GM23248 (cell line): ENCODE measurements around the gene ZNF467. TPM values are rescaled to one million over a fixed set of nuclear protein-coding genes. Genes with fewer than 3 reads are reported as not detected.

Source experiments
- DNase-seq: peaks from one replicate; pipeline ENCODE4 v3.0.0-alpha.2; 2015
- H2AFZ ChIP-seq: fragments of 200-600 bp; sonication (generic); 2 replicates; pipeline ENCODE4 v1.6.1; 2016; ENCODE audit warnings: antibody characterized with exemption
- H3F3A ChIP-seq: fragments of 200-600 bp; sonication (generic); 2 replicates; pipeline ENCODE4 v1.6.1; 2016; ENCODE audit warnings: mild to moderate bottlenecking, antibody characterized with exemption, mixed run types; ENCODE audit not compliant: insufficient read depth
- H3K27ac ChIP-seq: fragments of 200-600 bp; sonication (generic); 2 replicates; pipeline ENCODE4 v1.5.1; 2016; ENCODE audit warnings: mild to moderate bottlenecking
- H3K27me3 ChIP-seq: fragments of 200-600 bp; sonication (generic); replicated peaks from 2 replicates; pipeline ENCODE4 v1.6.1; 2016; ENCODE audit warnings: mild to moderate bottlenecking; ENCODE audit not compliant: insufficient read depth
- H3K36me3 ChIP-seq: fragments of 200-600 bp; sonication (generic); 2 replicates; pipeline ENCODE4 v1.6.1; 2016; ENCODE audit warnings: low read depth, mild to moderate bottlenecking
- H3K4me1 ChIP-seq: fragments of 200-600 bp; sonication (generic); 2 replicates; pipeline ENCODE4 v1.6.1; 2016; ENCODE audit warnings: mild to moderate bottlenecking; ENCODE audit not compliant: insufficient read depth
- H3K4me2 ChIP-seq: fragments of 200-600 bp; sonication (generic); one replicate; pipeline ENCODE4 v1.6.1; 2016; ENCODE audit warnings: mild to moderate bottlenecking; ENCODE audit not compliant: unreplicated experiment
- H3K4me3 ChIP-seq: fragments of 200-600 bp; sonication (generic); 2 replicates; pipeline ENCODE4 v1.5.1; 2016; ENCODE audit warnings: mild to moderate bottlenecking
- H3K79me2 ChIP-seq: fragments of 200-600 bp; sonication (generic); 2 replicates; pipeline ENCODE4 v1.6.1; 2016; ENCODE audit warnings: mild to moderate bottlenecking; ENCODE audit not compliant: insufficient read depth
- H3K9ac ChIP-seq: fragments of 200-600 bp; sonication (generic); 2 replicates; pipeline ENCODE4 v1.6.1; 2016; ENCODE audit warnings: mild to moderate bottlenecking
- H3K9me2 ChIP-seq: fragments of 200-600 bp; sonication (generic); 2 replicates; pipeline ENCODE4 v1.6.1; 2016; ENCODE audit warnings: mixed run types, mild to moderate bottlenecking, moderate library complexity; ENCODE audit not compliant: insufficient read depth
- H3K9me3 ChIP-seq: fragments of 200-600 bp; sonication (generic); one replicate; pipeline ENCODE4 v1.6.1; 2017; ENCODE audit warnings: low read depth
- H4K20me1 ChIP-seq: fragments of 200-600 bp; sonication (generic); 2 replicates; pipeline ENCODE4 v1.6.0; 2016; ENCODE audit not compliant: insufficient read depth
- EZH2 ChIP-seq: fragments of 200-600 bp; sonication (generic); IDR thresholded peaks from 2 replicates; pipeline ENCODE4 v1.6.1; 2018; ENCODE audit warnings: antibody characterized with exemption, mild to moderate bottlenecking; ENCODE audit not compliant: insufficient read depth, poor library complexity, severe bottlenecking
- EZH2phosphoT487 ChIP-seq: fragments of 200-600 bp; sonication (generic); IDR thresholded peaks from 2 replicates; pipeline ENCODE4 v1.6.1; 2018; ENCODE audit warnings: antibody characterized with exemption, moderate library complexity, mild to moderate bottlenecking, low read depth; ENCODE audit not compliant: insufficient read depth
- WGBS, 2 experiments: methylation state at CpG; one replicate each; pipeline ENCODE4 v1.1.6; 2015 to 2017; ENCODE audit warnings: low lambda C conversion rate in 2 of 2, low coverage in 1 of 2; ENCODE audit errors: missing lambda C conversion rate in 2 of 2; 5-methylcytosine and 5-hydroxymethylcytosine counted together
- in situ Hi-C: fragments of 300-500 bp; cut with MboI; formaldehyde crosslinking; loops from 2 replicates; pipeline ENCODE4 v1.15.0; 2020
- polyA plus RNA-seq: library from polyadenylated mRNA; unstranded; fragments of >200 nt; fragmentation: Nextera tagmentation; extraction: Ambion mirVana; gene quantifications from 2 replicates; pipeline ENCODE4 v1.2.1, GENCODE V29; 2016
- total RNA-seq: library from RNA; depleted of rRNA; stranded (reverse); fragments of >200 nt; shearing (Covaris generic); gene quantifications from 2 replicates; pipeline ENCODE4 v1.2.3, GENCODE V29; 2014

ZNF467 gene
- total and polyA plus RNA-seq, 2 experiments from 2014 or later, result not detected

DNA sequence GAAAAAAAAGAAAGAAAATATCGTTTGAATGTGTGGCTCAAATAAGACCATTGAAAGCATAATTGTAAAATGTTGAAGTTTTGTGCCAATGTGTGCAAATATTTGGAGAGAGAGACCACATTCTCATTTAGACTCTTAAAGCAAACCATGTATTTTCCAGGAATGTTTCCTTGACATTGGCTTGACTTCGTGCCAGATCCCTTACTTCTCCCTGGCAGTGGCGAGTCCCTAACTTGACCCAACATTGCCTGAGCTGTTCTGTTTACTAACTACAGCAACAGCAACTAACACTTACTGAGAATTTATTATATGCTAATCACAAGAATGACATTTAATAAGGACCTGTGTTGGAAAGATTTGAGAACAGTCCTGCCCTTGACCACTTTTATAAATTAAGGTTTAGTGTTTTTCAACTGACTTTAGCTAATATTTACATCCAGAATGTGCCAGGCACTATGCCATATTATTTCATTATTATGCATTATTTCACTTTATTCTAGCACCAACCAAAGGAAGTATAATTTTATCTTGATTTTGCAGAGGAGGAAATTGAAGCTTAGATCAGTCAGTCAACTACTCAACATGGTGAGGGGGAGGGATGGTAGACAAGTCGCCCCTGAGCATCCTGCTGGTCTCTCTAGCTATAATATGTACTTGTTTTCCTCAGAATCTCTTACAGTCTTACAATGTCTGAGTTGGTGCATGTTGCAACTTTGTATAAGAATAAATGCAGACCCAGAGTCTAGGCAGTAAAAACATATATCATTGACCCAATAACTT lies 29.7 kb downstream of the ZNF467 start:
- no peaks in the 10 kb centered on the region for H3K79me2 ChIP-seq
- H4K20me1 ChIP-seq, result no peaks in the 10 kb centered on the region
- no peaks in the 10 kb centered on the region for H3K9me2 ChIP-seq
- no peaks in the 10 kb centered on the region for H3K36me3 ChIP-seq
- H3K27me3 ChIP-seq, result peaks cover 12% of the 10 kb centered on the region
- H3F3A ChIP-seq, result no peaks in the 10 kb centered on the region
- in situ Hi-C loops, result loop anchor here (10.0 kb wide), 1 partner anchor 79 kb away; no protein-coding TSS in a partner anchor
- H3K27ac ChIP-seq, result no peak overlapping the region
- H3K4me3 ChIP-seq, result no peak overlapping the region
- no peak for DNase-seq
- no peaks in the 10 kb centered on the region for H3K9me3 ChIP-seq
- H2AFZ ChIP-seq, result no peak overlapping the region
- TF ChIP-seq EZH2phosphoT487 (no peak), EZH2 (no peak)
- H3K9ac ChIP-seq, result no peak overlapping the region
- 16 to 17% methylated on average over 4 of the region's 4 CpGs for WGBS, 2 experiments
- no peak overlapping the region for H3K4me2 ChIP-seq
- H3K4me1 ChIP-seq, result no peaks in the 10 kb centered on the region

DNA sequence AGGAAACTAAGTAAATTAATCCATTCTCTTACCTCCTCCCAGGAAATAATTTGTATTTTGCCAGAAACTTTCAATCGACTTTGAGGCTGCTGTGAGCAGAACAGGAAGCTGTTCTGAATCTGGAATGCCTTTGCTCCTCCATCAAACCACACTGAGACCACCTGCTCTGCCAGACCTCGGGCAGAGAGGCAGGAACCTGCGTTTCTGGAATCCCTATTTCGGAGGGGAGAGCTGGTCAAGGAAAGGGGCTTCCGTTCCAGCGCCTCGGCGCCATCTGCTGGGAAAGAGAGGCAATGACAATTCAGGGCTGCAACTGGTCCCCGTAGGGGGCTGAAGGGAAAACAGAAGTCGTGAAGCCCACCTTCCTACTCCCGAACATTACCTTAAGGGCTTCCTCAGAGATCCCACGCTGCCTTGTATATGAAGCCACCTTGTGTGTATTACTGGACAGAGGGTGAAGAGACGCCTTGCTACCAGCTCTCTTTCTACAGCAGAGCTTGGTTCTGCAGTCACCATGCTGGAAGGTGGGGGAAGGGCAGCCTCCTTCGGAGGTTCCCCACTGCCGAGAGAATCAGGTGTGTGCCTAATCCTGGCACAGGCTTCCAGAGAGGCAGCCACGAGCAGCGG lies 31.2 kb downstream of the ZNF467 start:
- in situ Hi-C loops, result loop anchor here (10.0 kb wide), 1 partner anchor 77 kb away; no protein-coding TSS in a partner anchor
- Histone ChIP-seq H3K9me3 (no peaks in the 10 kb centered on the region), H3K9ac (peak overlapping the region; percentile 21; the same call in 1 of the 2 replicates), H3K4me3 (peak overlapping the region; percentile 70), H3K27me3 (peaks cover 12% of the 10 kb centered on the region), H3K9me2 (no peaks in the 10 kb centered on the region), H3K4me1 (no peaks in the 10 kb centered on the region), H3F3A (no peaks in the 10 kb centered on the region), H3K27ac (no peak overlapping the region), H4K20me1 (no peaks in the 10 kb centered on the region), H3K36me3 (no peaks in the 10 kb centered on the region), H3K79me2 (no peaks in the 10 kb centered on the region), H2AFZ (peak overlapping the region; percentile 84), H3K4me2 (peak overlapping the region; percentile 97)
- DNase-seq, result peak; percentile 69
- TF ChIP-seq EZH2 (no peak), EZH2phosphoT487 (no peak)
- 1% methylated on average over 17 of the region's 17 CpGs for WGBS, 2 experiments

DNA sequence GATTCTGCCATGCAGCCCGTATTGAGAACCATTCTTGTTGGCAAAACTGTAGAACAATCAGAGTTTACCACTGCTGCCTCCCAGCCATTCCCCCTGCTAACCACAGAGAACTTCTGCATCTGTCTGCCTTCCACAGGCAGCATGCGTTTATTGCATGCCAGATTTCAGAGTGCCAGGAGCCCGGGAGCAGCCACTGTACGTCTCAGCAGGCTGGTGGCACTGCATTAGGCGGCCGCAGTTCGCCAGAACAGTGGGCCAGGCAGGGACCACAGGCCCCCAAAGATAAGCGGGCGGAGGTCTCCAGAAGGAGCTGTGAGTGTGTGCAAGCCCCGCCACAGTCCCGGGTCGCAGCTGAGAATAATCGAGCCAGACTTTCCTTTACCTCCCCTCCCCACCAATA lies 31.8 kb downstream of the ZNF467 start:
- peak; percentile 61 for DNase-seq
- TF ChIP-seq EZH2 (no peak), EZH2phosphoT487 (no peak)
- H2AFZ ChIP-seq, result peak overlapping the region; percentile 84

DNA sequence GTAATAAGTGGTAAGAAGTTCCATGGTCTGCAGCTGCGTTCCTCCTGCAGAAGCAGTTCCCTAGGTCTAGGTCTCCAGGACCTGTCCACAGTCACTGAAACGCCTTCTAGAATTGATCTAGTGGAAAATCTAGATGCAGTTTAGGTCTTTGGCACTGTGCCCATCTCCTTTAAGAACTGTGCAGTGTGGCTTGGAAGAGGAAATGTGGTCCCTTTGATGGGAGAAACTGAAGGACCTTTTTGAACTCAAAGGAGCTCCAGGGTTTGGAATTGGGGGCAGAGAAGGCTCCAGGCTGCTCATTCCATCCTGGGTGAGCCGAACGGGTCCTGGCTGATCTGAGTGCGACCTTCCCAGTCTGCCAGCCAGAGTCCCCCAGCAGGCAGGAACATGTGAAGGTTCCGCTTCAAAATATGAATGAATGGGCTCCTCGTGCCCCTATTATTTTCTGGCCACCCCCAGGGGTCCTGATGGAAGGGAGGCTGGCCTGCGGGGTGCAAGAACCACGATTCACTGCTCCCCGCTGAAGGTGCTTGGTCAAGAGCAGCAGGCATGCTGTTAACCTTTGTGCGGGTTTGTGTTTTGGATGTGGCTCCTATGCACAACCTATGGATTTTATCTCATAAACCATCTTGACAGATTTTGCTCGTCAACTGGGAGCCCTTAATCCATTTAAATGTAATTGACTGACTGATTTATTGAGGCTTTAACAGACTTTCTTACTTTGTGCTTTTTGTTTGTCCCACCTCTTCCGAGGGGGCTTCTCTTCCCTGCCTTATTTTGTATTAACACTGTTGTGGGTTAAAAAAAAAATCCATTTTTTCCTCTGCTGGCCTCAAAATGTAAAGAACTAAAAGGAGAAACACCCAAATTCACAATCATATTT lies 36.7 kb downstream of the ZNF467 start:
- Histone ChIP-seq H3K4me3 (no peak overlapping the region), H3K4me2 (no peak overlapping the region), H3K4me1 (no peaks in the 10 kb centered on the region), H3F3A (no peaks in the 10 kb centered on the region), H3K36me3 (no peaks in the 10 kb centered on the region), H2AFZ (no peak overlapping the region), H4K20me1 (no peaks in the 10 kb centered on the region), H3K9me2 (no peaks in the 10 kb centered on the region), H3K27ac (no peak overlapping the region), H3K27me3 (no peaks in the 10 kb centered on the region), H3K9me3 (no peaks in the 10 kb centered on the region), H3K9ac (no peak overlapping the region), H3K79me2 (no peaks in the 10 kb centered on the region)
- TF ChIP-seq EZH2phosphoT487, result no peak
- TF ChIP-seq EZH2, result no peak
- in situ Hi-C loops, result no loop called here
- DNase-seq, result peak; percentile 12
- WGBS, 2 experiments, result 61 to 65% methylated on average over 13 of the region's 13 CpGs

More for the DNA sequence above, 31.8 kb downstream of the ZNF467 start:
- Histone ChIP-seq H3K36me3 (no peaks in the 10 kb centered on the region), H3K4me3 (peak overlapping the region; percentile 70), H3K9ac (peak overlapping the region; percentile 21; the same call in 1 of the 2 replicates), H3K9me3 (no peaks in the 10 kb centered on the region), H3K9me2 (no peaks in the 10 kb centered on the region), H3K4me2 (peak overlapping the region; percentile 97), H3K79me2 (no peaks in the 10 kb centered on the region), H3K27me3 (peaks cover 11% of the 10 kb centered on the region), H3K4me1 (no peaks in the 10 kb centered on the region), H4K20me1 (no peaks in the 10 kb centered on the region), H3F3A (no peaks in the 10 kb centered on the region), H3K27ac (no peak overlapping the region)
- in situ Hi-C loops, result loop anchor here (10.0 kb wide), 1 partner anchor 77 kb away; no protein-coding TSS in a partner anchor
- 2% methylated on average over 13 of the region's 13 CpGs for WGBS, 2 experiments
